ENCODE data around the gene COLQ. TPM values are rescaled to one million over a fixed set of nuclear protein-coding genes. Genes with fewer than 3 reads are reported as not detected.
"Not testable (repeated sequence)": the region's sequence is repeated elsewhere in the genome, so short reads cannot be mapped to it uniquely, and the experiment has no call there.

Gene COLQ
- polyA plus RNA-seq, 1 experiment = 1.6 TPM

DNA sequence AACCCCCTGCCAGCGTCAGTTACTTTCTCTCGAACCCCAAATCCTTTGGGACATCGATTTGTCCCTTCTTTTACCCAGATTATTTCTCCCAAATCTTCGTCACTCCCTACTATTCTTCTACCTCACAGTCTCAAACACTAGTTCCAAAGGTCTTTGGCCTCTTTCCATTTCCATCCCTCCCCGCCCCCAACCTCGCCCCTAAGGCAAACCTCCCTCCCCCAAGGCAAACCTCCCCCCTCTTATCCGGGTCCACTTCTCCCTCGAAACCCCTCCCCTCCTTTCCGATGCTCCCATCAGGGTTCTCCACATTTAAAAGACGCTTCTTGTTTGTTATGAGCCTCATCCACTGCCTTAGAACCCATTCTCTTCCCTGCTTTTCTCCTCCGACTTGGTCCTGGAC, 93.5 kb downstream of the COLQ start:
- POLR2A ChIA-PET = no interaction called here
- no peaks in the 10 kb centered on the region for H3K27me3 ChIP-seq (ENCODE audit: control insufficient read depth, insufficient read depth, low read length)
- peak overlapping the region; percentile 82 for H3K4me3 ChIP-seq (ENCODE audit: low read depth, low read length)
- CTCF ChIA-PET = interaction anchor here (1.0 kb wide), 1 partner anchor 129 kb away, joined by 3 read pairs; no protein-coding TSS in a partner anchor
- no peak for DNase-seq (ENCODE audit: low read depth)
- TF ChIP-seq, protein P1, sequence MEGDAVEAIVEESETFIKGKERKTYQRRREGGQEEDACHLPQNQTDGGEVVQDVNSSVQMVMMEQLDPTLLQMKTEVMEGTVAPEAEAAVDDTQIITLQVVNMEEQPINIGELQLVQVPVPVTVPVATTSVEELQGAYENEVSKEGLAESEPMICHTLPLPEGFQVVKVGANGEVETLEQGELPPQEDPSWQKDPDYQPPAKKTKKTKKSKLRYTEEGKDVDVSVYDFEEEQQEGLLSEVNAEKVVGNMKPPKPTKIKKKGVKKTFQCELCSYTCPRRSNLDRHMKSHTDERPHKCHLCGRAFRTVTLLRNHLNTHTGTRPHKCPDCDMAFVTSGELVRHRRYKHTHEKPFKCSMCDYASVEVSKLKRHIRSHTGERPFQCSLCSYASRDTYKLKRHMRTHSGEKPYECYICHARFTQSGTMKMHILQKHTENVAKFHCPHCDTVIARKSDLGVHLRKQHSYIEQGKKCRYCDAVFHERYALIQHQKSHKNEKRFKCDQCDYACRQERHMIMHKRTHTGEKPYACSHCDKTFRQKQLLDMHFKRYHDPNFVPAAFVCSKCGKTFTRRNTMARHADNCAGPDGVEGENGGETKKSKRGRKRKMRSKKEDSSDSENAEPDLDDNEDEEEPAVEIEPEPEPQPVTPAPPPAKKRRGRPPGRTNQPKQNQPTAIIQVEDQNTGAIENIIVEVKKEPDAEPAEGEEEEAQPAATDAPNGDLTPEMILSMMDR (IDR thresholded peaks at IDR 0.05; ENCODE audit: insufficient read depth, low read depth, low read length) = no peak
- H3K36me3 ChIP-seq (ENCODE audit: control insufficient read depth, insufficient read depth, low read length) = peaks cover 4% of the 10 kb centered on the region; the same call in 1 of the 2 replicates

- Histone ChIP-seq H3K36me3 (ENCODE audit: control insufficient read depth, insufficient read depth, low read length) (peaks cover 4% of the 10 kb centered on the region; the same call in 1 of the 2 replicates), H3K27me3 (ENCODE audit: control insufficient read depth, insufficient read depth, low read length) (no peaks in the 10 kb centered on the region), H3K4me3 (ENCODE audit: low read depth, low read length) (peak within 1 kb of the TSS; percentile 82)
- CTCF ChIA-PET = interaction anchor here (1.0 kb wide), 1 partner anchor 130 kb away, joined by 3 read pairs; no protein-coding TSS in a partner anchor
- POLR2A ChIA-PET = no interaction called here
- TF ChIP-seq, protein P1 (IDR thresholded peaks at IDR 0.05; ENCODE audit: insufficient read depth, low read depth, low read length) = peak; percentile 27
- DNase-seq (ENCODE audit: low read depth) = no peak
Observed at GRCh38 chr3:15427182-15427880, 94.2 kb downstream of the COLQ start, which contains the start of the genes EAF1 and METTL6. TSS of gene EAF1 (plus strand) at chr3:15427598. CDS start at chr3:15427780, 182 bp downstream. TSS of gene METTL6 (minus strand) at chr3:15427544. CDS start at chr3:15426511, 1,033 bp downstream.

- POLR2A ChIA-PET = no interaction called here
- CTCF ChIA-PET = interaction anchor here (1.0 kb wide), 1 partner anchor 130 kb away, joined by 3 read pairs; no protein-coding TSS in a partner anchor
- H3K36me3 ChIP-seq (ENCODE audit: control insufficient read depth, insufficient read depth, low read length) = peaks cover 5% of the 10 kb centered on the region; the same call in 1 of the 2 replicates
- TF ChIP-seq, protein P1 (IDR thresholded peaks at IDR 0.05; ENCODE audit: insufficient read depth, low read depth, low read length) = no peak
- H3K27me3 ChIP-seq (ENCODE audit: control insufficient read depth, insufficient read depth, low read length) = no peaks in the 10 kb centered on the region
- DNase-seq (ENCODE audit: low read depth) = no peak
- peak overlapping the region; percentile 82 for H3K4me3 ChIP-seq (ENCODE audit: low read depth, low read length)
Observed at GRCh38 chr3:15426579-15427118, 94.9 kb downstream of the COLQ start.

DNA sequence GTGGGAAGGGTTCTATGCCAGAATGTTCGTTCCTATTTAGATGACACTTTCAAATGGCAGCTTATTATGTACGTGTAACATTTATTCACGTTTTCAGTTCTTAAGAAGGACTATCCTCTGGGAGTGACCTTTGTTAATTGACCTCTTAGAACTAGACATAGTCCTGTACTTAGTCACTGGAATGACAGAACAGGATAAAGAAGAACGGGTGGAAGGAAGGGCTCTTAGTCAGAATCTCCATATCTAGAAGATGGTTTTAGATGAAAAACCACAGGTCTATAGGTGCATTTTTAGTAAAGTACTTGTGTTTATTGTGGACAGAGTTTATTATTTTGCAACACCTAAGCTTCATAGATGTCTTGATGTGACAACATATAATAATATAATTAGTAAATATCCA, 100.6 kb downstream of the COLQ start:
- ChIA-PET CTCF (no interaction called here), POLR2A (no interaction called here)
- no peak for DNase-seq (ENCODE audit: low read depth)
- no peaks in the 10 kb centered on the region for H3K27me3 ChIP-seq (ENCODE audit: control insufficient read depth, insufficient read depth, low read length)
- H3K36me3 ChIP-seq (ENCODE audit: control insufficient read depth, insufficient read depth, low read length) = peaks cover 4% of the 10 kb centered on the region; the same call in 1 of the 2 replicates
- TF ChIP-seq, protein P1 (IDR thresholded peaks at IDR 0.05; ENCODE audit: insufficient read depth, low read depth, low read length) = no peak
- H3K4me3 ChIP-seq (ENCODE audit: low read depth, low read length) = no peak overlapping the region

GRCh38 chr3:15410966-15411365, 110.5 kb downstream of the COLQ start:
- H3K27me3 ChIP-seq (ENCODE audit: control insufficient read depth, insufficient read depth, low read length); CTCF ChIA-PET; H3K4me3 ChIP-seq (ENCODE audit: low read depth, low read length); DNase-seq (ENCODE audit: low read depth); POLR2A ChIA-PET: not testable (repeated sequence)
- H3K36me3 ChIP-seq (ENCODE audit: control insufficient read depth, insufficient read depth, low read length) = peaks cover 16% of the 10 kb centered on the region
